HG02970 (cell line): Measurements from ENCODE around the gene CCNY.

Experiments used
- ATAC-seq: cut with Tn5 transposase; IDR thresholded peaks from one replicate; pipeline ENCODE4 v1.9.1; 2021; ENCODE audit warnings: mild to moderate bottlenecking, moderate library complexity, moderate number of reproducible peaks; ENCODE audit not compliant: unreplicated experiment, low FRiP score

The CCNY gene

GRCh38 chr10:35331894-35332640 is 4.2 kb upstream of the CCNY start:
- ATAC-seq: no peak

- ATAC-seq: no peak
Measured at GRCh38 chr10:35334297-35334696, 2.0 kb upstream of the CCNY start.

- no peak for ATAC-seq
Measured at GRCh38 chr10:35335133-35336083, 901 bp upstream of the CCNY start.

DNA sequence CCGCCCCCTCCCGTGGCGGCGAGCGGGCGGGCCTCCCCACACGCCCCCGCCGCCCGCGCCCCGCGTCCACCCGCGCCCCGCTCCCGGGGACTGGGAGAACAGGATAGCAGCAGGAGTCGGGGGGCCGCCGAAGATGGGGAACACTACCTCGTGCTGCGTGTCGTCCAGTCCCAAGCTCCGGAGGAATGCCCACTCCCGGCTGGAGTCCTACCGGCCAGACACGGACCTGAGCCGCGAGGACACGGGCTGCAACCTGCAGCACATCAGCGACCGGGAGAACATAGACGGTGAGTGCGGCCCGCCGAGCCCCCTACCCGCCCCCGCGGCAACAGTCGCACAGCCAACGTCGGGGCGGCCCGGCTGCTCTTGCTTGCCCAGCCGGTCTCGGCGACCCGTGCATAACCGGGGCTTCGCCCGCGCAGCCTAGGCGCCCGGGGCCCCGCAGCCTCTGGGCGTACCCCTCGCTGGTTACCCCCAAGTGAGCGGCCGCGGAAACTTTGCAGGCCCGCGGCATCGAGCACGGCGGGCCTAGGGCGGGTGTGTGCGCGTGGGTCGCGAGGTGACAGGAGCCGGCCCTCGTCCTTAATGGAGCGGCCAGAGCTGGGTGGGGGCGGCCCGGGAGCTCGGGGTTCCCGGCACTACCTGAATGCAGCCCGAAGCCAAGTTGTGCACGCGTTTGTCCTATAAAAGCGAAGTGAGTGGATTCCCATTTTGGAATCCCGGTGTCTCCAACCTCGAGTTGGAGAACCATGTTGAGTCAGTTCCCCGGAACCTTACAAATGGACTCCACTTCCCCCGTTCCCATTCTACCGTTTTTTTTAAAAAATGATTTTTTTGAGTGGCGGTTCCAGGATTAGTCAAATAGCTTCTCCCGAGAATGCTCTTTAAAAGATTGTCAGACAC is 863 bp downstream of the CCNY start:
- ATAC-seq: peak; percentile 12

GRCh38 chr10:35339942-35340341 is 3.6 kb downstream of the CCNY start:
- ATAC-seq: no peak

DNA sequence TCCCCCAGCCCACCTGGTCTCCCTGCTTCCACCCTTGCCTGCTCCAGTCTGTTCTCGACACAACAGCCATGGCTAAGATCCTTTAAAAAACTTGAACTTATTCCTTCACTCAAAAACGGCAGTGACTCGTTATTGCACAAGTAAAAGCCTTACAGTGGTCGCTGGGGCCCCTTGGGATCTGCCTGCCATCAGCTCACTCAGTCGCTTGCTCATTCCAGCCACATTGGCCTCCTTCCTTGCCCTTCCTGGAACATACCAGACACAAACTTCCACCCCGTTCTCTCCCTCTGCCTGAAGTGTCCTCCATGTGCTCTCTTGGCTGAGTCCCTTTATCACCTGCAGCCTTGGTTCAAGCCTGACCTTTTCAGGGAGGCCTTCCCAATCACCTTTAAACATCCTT is 4.7 kb downstream of the CCNY start:
- ATAC-seq: no peak

- ATAC-seq: peak; percentile 64
Measured at GRCh38 chr10:35341521-35341920, 5.2 kb downstream of the CCNY start.

DNA sequence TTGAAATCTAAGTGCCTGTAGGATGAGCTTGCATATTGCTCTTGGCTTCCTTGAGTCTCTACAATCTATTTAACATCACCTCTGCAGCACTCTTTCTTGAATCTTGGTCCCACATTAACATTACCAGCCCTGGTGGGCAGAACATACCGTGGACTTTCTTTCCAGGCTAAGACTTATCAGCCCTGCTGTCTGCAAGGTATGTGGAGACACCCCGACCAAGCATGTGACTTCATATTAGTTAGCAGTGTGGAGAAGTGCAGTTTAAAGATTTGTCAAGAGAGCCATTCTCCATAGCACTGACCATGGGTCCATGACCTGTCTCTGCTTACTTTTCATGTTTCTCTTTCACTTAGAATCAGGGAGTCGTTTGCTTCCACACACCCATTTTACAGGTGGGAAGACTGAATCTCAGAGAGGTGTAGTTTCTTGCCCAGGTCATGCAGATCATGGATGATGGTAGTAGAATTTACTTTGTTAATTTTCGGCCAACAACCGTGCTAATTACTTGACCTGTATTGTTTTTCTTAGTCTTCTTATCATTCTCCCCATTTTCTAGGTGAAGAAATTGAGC is 6.0 kb downstream of the CCNY start:
- no peak for ATAC-seq

- ATAC-seq: no peak
Measured at GRCh38 chr10:35343739-35344138, 7.4 kb downstream of the CCNY start.

DNA sequence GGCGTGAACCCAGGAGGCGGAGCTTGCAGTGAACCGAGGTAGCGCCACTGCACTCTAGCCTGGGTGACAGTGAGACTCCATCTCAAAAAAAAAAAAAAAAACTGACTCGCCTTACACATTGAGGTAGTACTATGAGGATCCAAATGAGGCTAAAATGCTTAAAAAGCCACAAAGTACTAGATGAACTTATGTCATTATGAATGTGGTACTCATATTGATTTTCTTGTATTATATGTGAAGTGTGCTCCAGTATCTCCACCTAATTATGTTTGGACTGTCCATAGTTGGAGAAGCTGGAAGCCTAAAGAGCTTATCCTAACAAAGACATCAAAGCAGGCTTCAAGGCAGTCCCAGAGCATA is 9.1 kb downstream of the CCNY start:
- no peak for ATAC-seq

DNA sequence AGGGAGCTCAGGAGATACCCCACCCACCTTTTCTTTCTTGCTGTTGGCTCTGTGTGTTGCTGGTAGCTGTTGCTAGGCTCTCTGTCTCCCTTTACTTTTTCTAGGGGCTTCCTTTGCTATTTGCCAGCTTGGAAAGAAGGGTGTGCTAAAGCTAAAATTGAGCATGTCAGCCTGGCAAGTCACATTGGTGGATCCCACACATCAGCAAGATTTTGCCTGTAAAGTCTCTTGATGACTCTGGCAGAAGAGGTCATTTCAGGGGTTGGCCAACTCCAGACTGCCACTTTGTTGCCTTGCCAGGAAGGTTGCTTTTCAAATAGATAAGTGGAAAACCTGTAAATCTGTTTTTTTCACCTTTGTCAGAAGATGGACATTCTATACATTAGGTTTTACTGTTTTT is 9.9 kb downstream of the CCNY start:
- no peak for ATAC-seq

DNA sequence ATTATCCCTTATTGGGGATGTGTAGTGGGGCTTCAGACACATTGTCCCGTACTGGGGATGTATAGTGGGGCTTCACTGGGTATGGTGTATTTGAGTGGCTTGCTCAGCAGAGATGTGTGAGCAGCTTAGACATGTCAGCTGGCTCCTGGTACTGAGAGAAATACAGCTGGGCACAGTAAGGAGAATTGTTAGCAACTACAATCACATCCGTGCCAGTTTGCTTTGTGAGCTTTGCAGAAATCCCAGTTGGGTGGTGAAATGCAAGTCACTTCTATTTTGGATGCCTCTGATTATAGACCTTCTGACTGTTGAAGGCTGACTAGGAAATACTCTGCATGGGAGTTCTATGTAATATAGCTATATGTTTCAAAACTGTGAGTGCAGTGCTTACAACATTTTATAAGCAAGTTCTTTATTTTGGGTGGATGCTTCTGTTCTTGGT is 10.8 kb downstream of the CCNY start:
- no peak for ATAC-seq

DNA sequence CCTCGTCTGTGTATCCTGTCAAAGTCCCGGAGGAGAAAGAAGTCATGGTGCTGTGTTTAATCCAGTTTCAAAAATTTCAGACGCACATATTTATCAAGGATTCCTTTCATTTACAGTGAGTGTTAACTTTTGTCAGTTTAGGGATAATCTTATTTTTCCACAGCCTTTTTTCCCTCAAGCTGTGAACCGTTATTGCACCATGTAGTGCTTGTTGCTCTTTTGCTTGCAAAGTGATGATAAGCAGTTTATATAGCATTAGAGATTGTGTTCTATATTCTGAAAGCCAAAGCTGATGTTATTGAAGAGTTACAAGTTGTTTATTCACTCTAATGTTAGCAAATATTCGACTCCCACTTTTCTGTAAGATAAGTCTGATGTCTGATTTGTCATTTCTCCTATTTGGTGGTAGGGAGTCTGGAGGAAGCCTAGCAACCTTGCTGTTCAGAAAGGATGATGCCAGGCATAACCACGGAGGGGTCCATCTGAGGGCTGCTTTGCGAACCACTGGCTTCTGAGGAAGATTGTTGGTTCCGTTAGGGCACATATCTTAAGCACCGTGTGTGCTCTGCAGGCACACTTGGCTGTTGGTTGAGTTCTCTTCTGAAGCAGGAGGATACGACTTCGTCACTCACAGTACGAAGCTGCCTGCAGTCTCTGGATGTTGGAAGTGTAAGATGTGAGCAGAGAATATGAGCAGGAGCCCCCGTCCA is 11.7 kb downstream of the CCNY start:
- ATAC-seq: no peak

DNA sequence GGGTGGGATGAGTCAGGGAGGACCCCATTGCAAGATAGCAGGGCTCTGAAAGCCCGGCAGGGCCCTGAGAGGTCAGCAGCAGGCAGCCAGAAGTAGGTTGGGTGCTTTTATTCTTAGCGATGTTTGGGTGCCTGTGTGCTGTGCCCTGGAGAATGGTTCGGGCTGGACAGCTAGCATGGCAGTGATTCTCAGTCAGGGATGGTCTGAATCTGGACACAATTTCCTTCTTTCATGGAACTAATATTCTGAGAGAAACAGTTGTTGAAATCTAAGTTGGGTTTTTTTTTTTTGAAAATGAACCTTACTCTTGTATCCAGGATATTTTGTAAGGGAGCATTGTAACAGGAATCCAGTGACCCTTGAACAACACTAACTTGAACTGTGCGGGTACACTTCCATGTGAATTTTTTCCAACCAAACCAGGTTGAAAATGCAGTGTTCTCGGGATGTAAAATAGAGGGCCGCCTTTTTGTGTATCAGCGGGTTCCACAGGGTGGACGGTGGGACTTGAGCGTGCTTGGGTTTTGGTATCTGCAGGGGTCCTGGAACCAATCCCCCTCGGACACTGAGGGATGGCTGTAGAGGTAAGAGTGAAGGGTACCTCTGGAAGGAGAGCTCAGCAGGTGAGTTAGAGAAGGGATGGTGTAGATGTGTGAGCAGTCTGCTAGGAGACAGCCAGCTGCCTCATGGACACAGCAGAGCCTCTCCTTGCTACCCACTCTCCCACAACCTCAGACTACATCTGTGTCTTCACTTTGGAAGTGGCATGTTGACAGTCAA is 12.5 kb downstream of the CCNY start:
- no peak for ATAC-seq

GRCh38 chr10:35349389-35349915 is 13.1 kb downstream of the CCNY start:
- no peak for ATAC-seq

DNA sequence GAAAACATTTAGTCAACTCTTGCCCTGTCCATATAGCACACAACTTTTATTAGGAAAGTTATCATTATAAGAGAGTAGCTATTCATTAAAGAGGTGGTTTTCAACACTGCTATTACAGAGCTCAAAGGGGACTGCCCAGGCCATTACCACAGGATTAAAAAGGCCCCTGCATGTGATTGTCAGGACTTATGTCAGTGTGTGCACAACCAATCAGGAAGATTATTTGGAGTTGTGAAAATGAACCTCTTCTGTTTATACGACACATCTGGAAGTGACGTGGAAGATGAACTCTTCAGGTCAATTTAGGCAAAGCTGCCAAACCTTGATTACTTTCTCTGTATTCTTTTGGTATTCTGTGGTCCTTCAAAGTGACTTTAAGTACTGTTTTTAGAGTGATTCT is 14.7 kb downstream of the CCNY start:
- ATAC-seq: no peak

GRCh38 chr10:35352097-35352496 is 15.8 kb downstream of the CCNY start:
- ATAC-seq: no peak

DNA sequence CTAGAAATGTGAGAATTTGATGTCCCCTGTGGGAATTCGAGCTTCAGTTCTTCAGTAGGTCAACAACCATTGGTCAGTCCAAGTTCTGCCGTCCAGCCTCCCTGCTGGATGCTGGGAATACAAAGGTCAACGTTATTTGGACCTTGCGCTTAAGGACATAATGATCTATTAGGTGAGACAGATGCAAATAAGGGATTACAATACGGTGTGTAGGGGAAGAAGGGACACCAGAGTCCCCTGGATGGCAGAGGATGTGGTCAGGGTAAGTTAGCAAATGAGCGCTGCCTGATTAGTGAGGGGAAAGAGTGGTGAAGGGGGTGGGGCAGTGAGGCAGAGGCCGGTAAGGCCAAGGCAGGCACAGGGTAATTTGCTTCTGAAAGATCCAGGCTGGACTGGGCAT is 16.2 kb downstream of the CCNY start:
- ATAC-seq: no peak

- no peak for ATAC-seq
Measured at GRCh38 chr10:35353395-35353794, 17.1 kb downstream of the CCNY start.
